ENCODE results near the gene CELF2. TPM values are rescaled to one million over a fixed set of nuclear protein-coding genes. Genes with fewer than 3 reads are reported as not detected.

CELF2 gene
- total and polyA plus RNA-seq, 2 of the 4 experiments (the other 2 are of a cell fraction), result 3.5 to 6.6 TPM

DNA sequence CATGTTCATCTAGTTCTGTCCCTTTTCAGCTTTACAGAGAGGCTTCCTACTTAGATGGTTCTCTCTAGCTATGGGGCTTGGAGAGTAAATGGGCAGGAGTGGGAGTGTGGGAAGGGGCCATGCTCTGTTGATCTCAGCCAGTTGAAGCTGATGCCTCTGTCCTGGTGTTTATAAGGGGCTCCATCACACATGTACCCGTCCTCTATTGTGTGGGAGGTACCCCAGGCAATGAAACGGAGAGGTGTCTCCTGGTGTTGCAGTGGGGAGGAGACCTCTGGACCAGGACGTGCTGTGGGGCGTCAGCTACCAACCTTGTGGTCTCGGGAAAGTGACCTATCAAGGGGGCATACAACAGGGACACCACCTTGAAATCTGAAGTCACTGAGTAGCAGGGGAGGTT is 173.5 kb downstream of the CELF2 start:
- H3K9me1 ChIP-seq (ENCODE audit: insufficient read depth, low read length), result no peaks in the 10 kb centered on the region
- no peaks in the 10 kb centered on the region for H3K4me1 ChIP-seq (ENCODE audit: control insufficient read depth, insufficient read depth, low read length)
- H2AK5ac ChIP-seq (ENCODE audit: low read depth, low read length), result no peak overlapping the region
- ChIA-PET POLR2A (ENCODE audit: unreplicated experiment) (no interaction called here), CTCF (no interaction called here)
- H4K8ac ChIP-seq (ENCODE audit: low read depth in 2 of 2, low read length in 2 of 2), result no peak overlapping the region
- H4K91ac ChIP-seq (ENCODE audit: insufficient read depth, low read depth, low read length), result no peak overlapping the region
- dilution Hi-C loops (cut with HindIII; ENCODE audit: low sequenced_read_pairs, unreplicated experiment) (no loop called here), intact Hi-C loops (cut with micrococcal nuclease) (no loop called here), in situ Hi-C loops (cut with MboI; ENCODE audit: low sequenced_read_pairs) (no loop called here)
- no peaks in the 10 kb centered on the region for H3K9me3 ChIP-seq (ENCODE audit: control insufficient read depth, insufficient read depth, low read length)
- H4K20me1 ChIP-seq (ENCODE audit: insufficient read depth, low read length), result no peaks in the 10 kb centered on the region
- no peak overlapping the region for H3K27ac ChIP-seq (ENCODE audit: insufficient read depth, low read length)
- H3K79me1 ChIP-seq (ENCODE audit: low read depth in 1 of 2, low read length in 2 of 2), result no peaks in the 10 kb centered on the region
- no peak overlapping the region for H2BK120ac ChIP-seq (ENCODE audit: low read depth, low read length)
- no peak overlapping the region for H3K56ac ChIP-seq (ENCODE audit: extremely low read depth, insufficient read depth, low read length)
- DNase-seq (no peak), ATAC-seq (ENCODE audit: low read depth) (no peak)
- no peaks in the 10 kb centered on the region for H3K36me3 ChIP-seq (ENCODE audit: control insufficient read depth, insufficient read depth, low read length)
- no peaks in the 10 kb centered on the region for H3K27me3 ChIP-seq (ENCODE audit: control insufficient read depth, insufficient read depth, low read length)
- H2AFZ ChIP-seq (replicated peaks; ENCODE audit: low read length, poor library complexity), result no peak overlapping the region
- 89% methylated on average over 3 of the region's 5 CpGs; no CpG with 5 or more reads in 1 of the 2 experiments for WGBS, 2 experiments (ENCODE audit: extremely low coverage in 2 of 2, insufficient read length in 1 of 2)
- no peak overlapping the region for H3K9ac ChIP-seq (ENCODE audit: low read depth, low read length)
- H3K23ac ChIP-seq (ENCODE audit: low read depth, low read length), result no peak overlapping the region
- H4K5ac ChIP-seq (ENCODE audit: low read depth, low read length), result no peak overlapping the region
- H2BK5ac ChIP-seq (ENCODE audit: low read depth, low read length, poor library complexity, severe bottlenecking), result no peak overlapping the region
- no TSS peak for BruUV-seq (replicated peaks)
- no peak overlapping the region for H3K18ac ChIP-seq (ENCODE audit: low read depth, low read length)
- H3K4me3 ChIP-seq (ENCODE audit: insufficient read depth, low read depth, low read length), result no peak overlapping the region
- H3K4ac ChIP-seq (ENCODE audit: low read depth, low read length), result no peak overlapping the region
- no peak overlapping the region for H2AK9ac ChIP-seq (replicated peaks; ENCODE audit: low read depth, low read length, poor library complexity)
- no peak for TF ChIP-seq MAZ (IDR thresholded peaks at IDR 0.05; ENCODE audit: borderline replicate concordance, low read depth, low read length)
- TF ChIP-seq, protein P1, sequence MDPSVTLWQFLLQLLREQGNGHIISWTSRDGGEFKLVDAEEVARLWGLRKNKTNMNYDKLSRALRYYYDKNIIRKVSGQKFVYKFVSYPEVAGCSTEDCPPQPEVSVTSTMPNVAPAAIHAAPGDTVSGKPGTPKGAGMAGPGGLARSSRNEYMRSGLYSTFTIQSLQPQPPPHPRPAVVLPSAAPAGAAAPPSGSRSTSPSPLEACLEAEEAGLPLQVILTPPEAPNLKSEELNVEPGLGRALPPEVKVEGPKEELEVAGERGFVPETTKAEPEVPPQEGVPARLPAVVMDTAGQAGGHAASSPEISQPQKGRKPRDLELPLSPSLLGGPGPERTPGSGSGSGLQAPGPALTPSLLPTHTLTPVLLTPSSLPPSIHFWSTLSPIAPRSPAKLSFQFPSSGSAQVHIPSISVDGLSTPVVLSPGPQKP (IDR thresholded peaks at IDR 0.05; ENCODE audit: borderline replicate concordance, low read depth, low read length), result no peak
- no peak for TF ChIP-seq POLR2A (IDR thresholded peaks at IDR 0.05; ENCODE audit: low read depth, low read length)
- TF ChIP-seq RCOR1 (IDR thresholded peaks at IDR 0.05; ENCODE audit: insufficient replicate concordance, low read length), result no peak
- TF ChIP-seq, protein P2, sequence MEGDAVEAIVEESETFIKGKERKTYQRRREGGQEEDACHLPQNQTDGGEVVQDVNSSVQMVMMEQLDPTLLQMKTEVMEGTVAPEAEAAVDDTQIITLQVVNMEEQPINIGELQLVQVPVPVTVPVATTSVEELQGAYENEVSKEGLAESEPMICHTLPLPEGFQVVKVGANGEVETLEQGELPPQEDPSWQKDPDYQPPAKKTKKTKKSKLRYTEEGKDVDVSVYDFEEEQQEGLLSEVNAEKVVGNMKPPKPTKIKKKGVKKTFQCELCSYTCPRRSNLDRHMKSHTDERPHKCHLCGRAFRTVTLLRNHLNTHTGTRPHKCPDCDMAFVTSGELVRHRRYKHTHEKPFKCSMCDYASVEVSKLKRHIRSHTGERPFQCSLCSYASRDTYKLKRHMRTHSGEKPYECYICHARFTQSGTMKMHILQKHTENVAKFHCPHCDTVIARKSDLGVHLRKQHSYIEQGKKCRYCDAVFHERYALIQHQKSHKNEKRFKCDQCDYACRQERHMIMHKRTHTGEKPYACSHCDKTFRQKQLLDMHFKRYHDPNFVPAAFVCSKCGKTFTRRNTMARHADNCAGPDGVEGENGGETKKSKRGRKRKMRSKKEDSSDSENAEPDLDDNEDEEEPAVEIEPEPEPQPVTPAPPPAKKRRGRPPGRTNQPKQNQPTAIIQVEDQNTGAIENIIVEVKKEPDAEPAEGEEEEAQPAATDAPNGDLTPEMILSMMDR (conservative IDR thresholded peaks at IDR 0.05; ENCODE audit: low read depth, low read length), result no peak
- TF ChIP-seq CHD1 (IDR thresholded peaks at IDR 0.05; ENCODE audit: low read depth, low read length), result no peak
- TF ChIP-seq BHLHE40 (IDR thresholded peaks at IDR 0.05; ENCODE audit: low read depth, low read length), result no peak
- no peak for TF ChIP-seq MXI1 (IDR thresholded peaks at IDR 0.05; ENCODE audit: borderline replicate concordance, low read depth, low read length)
- TF ChIP-seq FOS (IDR thresholded peaks at IDR 0.05; ENCODE audit: low read depth, low read length), result no peak
- TF ChIP-seq MAFK (IDR thresholded peaks at IDR 0.05; ENCODE audit: low read depth, low read length), result no peak
- no peak for TF ChIP-seq RAD21 (IDR thresholded peaks at IDR 0.05; ENCODE audit: low read length)
- no peak for TF ChIP-seq SMC3 (IDR thresholded peaks at IDR 0.05; ENCODE audit: low read depth, low read length)
- TF ChIP-seq RFX5 (IDR thresholded peaks at IDR 0.05; ENCODE audit: low read depth, low read length), result no peak
- TF ChIP-seq, protein P3, sequence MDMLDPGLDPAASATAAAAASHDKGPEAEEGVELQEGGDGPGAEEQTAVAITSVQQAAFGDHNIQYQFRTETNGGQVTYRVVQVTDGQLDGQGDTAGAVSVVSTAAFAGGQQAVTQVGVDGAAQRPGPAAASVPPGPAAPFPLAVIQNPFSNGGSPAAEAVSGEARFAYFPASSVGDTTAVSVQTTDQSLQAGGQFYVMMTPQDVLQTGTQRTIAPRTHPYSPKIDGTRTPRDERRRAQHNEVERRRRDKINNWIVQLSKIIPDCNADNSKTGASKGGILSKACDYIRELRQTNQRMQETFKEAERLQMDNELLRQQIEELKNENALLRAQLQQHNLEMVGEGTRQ (IDR thresholded peaks at IDR 0.05; ENCODE audit: low read depth, low read length), result no peak
- TF ChIP-seq CEBPB (IDR thresholded peaks at IDR 0.05; ENCODE audit: low read depth, low read length), result no peak
- no peak for TF ChIP-seq NFE2L2 (IDR thresholded peaks at IDR 0.05; ENCODE audit: low read depth, low read length)
- H3K4me2 ChIP-seq (ENCODE audit: low read depth, low read length), result no peak overlapping the region
- no peak overlapping the region for H2BK20ac ChIP-seq (ENCODE audit: low read depth, low read length)
- H2BK15ac ChIP-seq (ENCODE audit: low read depth, low read length), result no peak overlapping the region
- no peak overlapping the region for H3K14ac ChIP-seq (replicated peaks; ENCODE audit: low read depth, low read length)
